Measurements from ENCODE around the gene EHBP1.

EHBP1 gene

GRCh38 chr2:62894966-62895631 is 189.6 kb downstream of the EHBP1 start:
- no peak for DNase-seq

- no peak for DNase-seq
Measured at GRCh38 chr2:62895632-62896009, 190.1 kb downstream of the EHBP1 start.

- no peak for DNase-seq
Measured at GRCh38 chr2:62897187-62897827, 191.8 kb downstream of the EHBP1 start.

- DNase-seq, result no peak
Measured at GRCh38 chr2:62904344-62904743, 198.8 kb downstream of the EHBP1 start.

- DNase-seq, result no peak
Measured at GRCh38 chr2:62908145-62908544, 202.6 kb downstream of the EHBP1 start.

- DNase-seq, result no peak
Measured at GRCh38 chr2:62913311-62913710, 207.8 kb downstream of the EHBP1 start.

- no peak for DNase-seq
Measured at GRCh38 chr2:62919041-62919440, 213.5 kb downstream of the EHBP1 start.

- DNase-seq, result no peak
Measured at GRCh38 chr2:62920070-62920469, 214.6 kb downstream of the EHBP1 start.

- no peak for DNase-seq
Measured at GRCh38 chr2:62923242-62923641, 217.7 kb downstream of the EHBP1 start.

GRCh38 chr2:62923881-62924280 is 218.4 kb downstream of the EHBP1 start:
- no peak for DNase-seq

GRCh38 chr2:62928015-62928414 is 222.5 kb downstream of the EHBP1 start:
- DNase-seq, result no peak

- no peak for DNase-seq
Measured at GRCh38 chr2:62931536-62931935, 226.0 kb downstream of the EHBP1 start.

- no peak for DNase-seq
Measured at GRCh38 chr2:62933398-62933917, 227.9 kb downstream of the EHBP1 start.

- no peak for DNase-seq
Measured at GRCh38 chr2:62934517-62934916, 229.0 kb downstream of the EHBP1 start.

- no peak for DNase-seq
Measured at GRCh38 chr2:62938126-62938525, 232.6 kb downstream of the EHBP1 start.

GRCh38 chr2:62939735-62940491 is 234.4 kb downstream of the EHBP1 start:
- no peak for DNase-seq

- DNase-seq, result no peak
Measured at GRCh38 chr2:62940697-62941096, 235.2 kb downstream of the EHBP1 start.

GRCh38 chr2:62941413-62941812 is 235.9 kb downstream of the EHBP1 start:
- no peak for DNase-seq

GRCh38 chr2:62944362-62944761 is 238.8 kb downstream of the EHBP1 start:
- no peak for DNase-seq

GRCh38 chr2:62947403-62947802 is 241.9 kb downstream of the EHBP1 start:
- no peak for DNase-seq

GRCh38 chr2:62956651-62957050 is 251.1 kb downstream of the EHBP1 start:
- DNase-seq, result no peak

- DNase-seq, result no peak
Measured at GRCh38 chr2:62958206-62958605, 252.7 kb downstream of the EHBP1 start.

GRCh38 chr2:62964050-62964449 is 258.5 kb downstream of the EHBP1 start:
- no peak for DNase-seq

- DNase-seq, result no peak
Measured at GRCh38 chr2:62964671-62965070, 259.2 kb downstream of the EHBP1 start.
